GM19351 (cell line): ENCODE results near the gene AP3D1.

Experiments used
- ATAC-seq: cut with Tn5 transposase; IDR thresholded peaks from one replicate; pipeline ENCODE4 v1.9.1; 2021; ENCODE audit warnings: mild to moderate bottlenecking, moderate library complexity; ENCODE audit not compliant: unreplicated experiment

Gene AP3D1

DNA sequence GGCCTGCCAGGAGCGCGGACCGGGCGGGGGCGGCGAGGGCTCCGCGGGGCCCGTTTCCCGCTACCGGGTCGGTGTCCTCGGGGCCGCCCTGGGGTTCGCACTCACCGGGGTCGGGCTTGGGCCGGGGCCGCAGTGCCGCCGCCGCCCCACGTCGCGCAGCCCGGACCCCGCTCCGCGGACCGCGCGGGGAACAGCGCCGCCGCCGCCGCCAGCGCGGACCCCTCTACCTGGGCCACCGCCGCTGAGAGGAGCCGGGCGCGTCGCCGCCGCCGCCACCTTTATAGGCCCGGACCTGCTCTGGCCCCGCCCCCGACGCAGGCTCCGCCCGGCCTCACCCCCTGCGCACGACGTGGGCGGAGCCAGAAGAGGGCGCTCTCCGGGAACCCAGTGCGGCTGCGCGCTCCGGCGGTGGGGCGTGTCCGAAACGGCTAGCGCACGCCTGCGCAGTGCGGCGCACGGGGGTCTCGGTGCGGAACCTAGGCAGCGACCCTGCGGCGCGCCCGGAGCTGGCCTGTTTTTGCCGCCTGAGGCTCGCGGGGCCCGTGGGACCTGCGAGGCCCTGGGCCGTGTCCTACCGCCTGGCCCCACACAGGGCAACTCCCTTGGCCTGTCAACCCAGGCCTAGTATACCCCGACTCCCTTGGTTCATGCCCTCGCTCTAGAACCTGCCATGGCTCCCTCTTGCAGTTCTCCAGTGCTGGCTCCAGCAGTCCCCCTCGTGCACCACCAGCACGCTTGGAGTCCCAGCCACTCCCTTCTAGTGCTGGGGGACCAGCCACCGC is 100.2 kb downstream of the AP3D1 start, which contains the start of gene MKNK2:
TSS of gene MKNK2 (minus strand) at position 254 of the 782 bp plus-strand sequence. CDS start 393 bp downstream, outside the sequence.
- ATAC-seq, result peak; percentile 42
